ENCODE results near the gene KCNJ6.

Gene KCNJ6

GRCh38 chr21:37711836-37712568 lies 204.3 kb downstream of the KCNJ6 start:
- no peak for DNase-seq

- DNase-seq: no peak
Measured at GRCh38 chr21:37711286-37711829, 204.9 kb downstream of the KCNJ6 start.

GRCh38 chr21:37710546-37711285 lies 205.5 kb downstream of the KCNJ6 start:
- no peak for DNase-seq

- DNase-seq: no peak
Measured at GRCh38 chr21:37704751-37705150, 211.5 kb downstream of the KCNJ6 start.

- DNase-seq: no peak
Measured at GRCh38 chr21:37702241-37702640, 214.0 kb downstream of the KCNJ6 start.

GRCh38 chr21:37700641-37701202 lies 215.5 kb downstream of the KCNJ6 start:
- no peak for DNase-seq

GRCh38 chr21:37699024-37699775 lies 217.1 kb downstream of the KCNJ6 start:
- no peak for DNase-seq

GRCh38 chr21:37696936-37697335 lies 219.3 kb downstream of the KCNJ6 start:
- no peak for DNase-seq

GRCh38 chr21:37695111-37695510 lies 221.1 kb downstream of the KCNJ6 start:
- no peak for DNase-seq

- no peak for DNase-seq
Measured at GRCh38 chr21:37688952-37689659, 227.2 kb downstream of the KCNJ6 start.

- DNase-seq: no peak
Measured at GRCh38 chr21:37686991-37687810, 229.1 kb downstream of the KCNJ6 start.

GRCh38 chr21:37684547-37684946 lies 231.7 kb downstream of the KCNJ6 start:
- no peak for DNase-seq

GRCh38 chr21:37684115-37684493 lies 232.2 kb downstream of the KCNJ6 start:
- no peak for DNase-seq

GRCh38 chr21:37683396-37684114 lies 232.7 kb downstream of the KCNJ6 start:
- DNase-seq: no peak

- DNase-seq: no peak
Measured at GRCh38 chr21:37682966-37683365, 233.3 kb downstream of the KCNJ6 start.

GRCh38 chr21:37677006-37677405 lies 239.3 kb downstream of the KCNJ6 start:
- no peak for DNase-seq

- peak; percentile 8 for DNase-seq
Measured at GRCh38 chr21:37675202-37675801, 241.0 kb downstream of the KCNJ6 start.

- DNase-seq: no peak
Measured at GRCh38 chr21:37673801-37674575, 242.3 kb downstream of the KCNJ6 start.

GRCh38 chr21:37671381-37671780 lies 244.9 kb downstream of the KCNJ6 start:
- no peak for DNase-seq
